ENCODE results near the gene FMN1.

The FMN1 gene

GRCh38 chr15:33132233-33132580 lies 62.3 kb downstream of the FMN1 start:
- H3K4me1 ChIP-seq (ENCODE audit: control insufficient read depth, low read depth, low read length), result no peaks in the 10 kb centered on the region
- H3K9ac ChIP-seq (ENCODE audit: low read length), result no peak overlapping the region
- H3K9me3 ChIP-seq (ENCODE audit: control insufficient read depth, low read depth, low read length), result no peaks in the 10 kb centered on the region
- no peaks in the 10 kb centered on the region for H3K36me3 ChIP-seq (ENCODE audit: control insufficient read depth, low read depth, low read length)
- H3K27me3 ChIP-seq (ENCODE audit: control insufficient read depth, insufficient read depth, low read length), result no peaks in the 10 kb centered on the region
- H3K4me3 ChIP-seq (ENCODE audit: low read length), result no peak overlapping the region
- H3K27ac ChIP-seq (ENCODE audit: low read length), result no peak overlapping the region

- H3K36me3 ChIP-seq (ENCODE audit: control insufficient read depth, low read depth, low read length), result no peaks in the 10 kb centered on the region
- H3K4me1 ChIP-seq (ENCODE audit: control insufficient read depth, low read depth, low read length), result no peaks in the 10 kb centered on the region
- H3K9me3 ChIP-seq (ENCODE audit: control insufficient read depth, low read depth, low read length), result no peaks in the 10 kb centered on the region
- H3K27me3 ChIP-seq (ENCODE audit: control insufficient read depth, insufficient read depth, low read length), result no peaks in the 10 kb centered on the region
- no peak overlapping the region for H3K27ac ChIP-seq (ENCODE audit: low read length)
- H3K9ac ChIP-seq (ENCODE audit: low read length), result no peak overlapping the region
- no peak overlapping the region for H3K4me3 ChIP-seq (ENCODE audit: low read length)
Observed at GRCh38 chr15:33131552-33132232, 62.8 kb downstream of the FMN1 start.

DNA sequence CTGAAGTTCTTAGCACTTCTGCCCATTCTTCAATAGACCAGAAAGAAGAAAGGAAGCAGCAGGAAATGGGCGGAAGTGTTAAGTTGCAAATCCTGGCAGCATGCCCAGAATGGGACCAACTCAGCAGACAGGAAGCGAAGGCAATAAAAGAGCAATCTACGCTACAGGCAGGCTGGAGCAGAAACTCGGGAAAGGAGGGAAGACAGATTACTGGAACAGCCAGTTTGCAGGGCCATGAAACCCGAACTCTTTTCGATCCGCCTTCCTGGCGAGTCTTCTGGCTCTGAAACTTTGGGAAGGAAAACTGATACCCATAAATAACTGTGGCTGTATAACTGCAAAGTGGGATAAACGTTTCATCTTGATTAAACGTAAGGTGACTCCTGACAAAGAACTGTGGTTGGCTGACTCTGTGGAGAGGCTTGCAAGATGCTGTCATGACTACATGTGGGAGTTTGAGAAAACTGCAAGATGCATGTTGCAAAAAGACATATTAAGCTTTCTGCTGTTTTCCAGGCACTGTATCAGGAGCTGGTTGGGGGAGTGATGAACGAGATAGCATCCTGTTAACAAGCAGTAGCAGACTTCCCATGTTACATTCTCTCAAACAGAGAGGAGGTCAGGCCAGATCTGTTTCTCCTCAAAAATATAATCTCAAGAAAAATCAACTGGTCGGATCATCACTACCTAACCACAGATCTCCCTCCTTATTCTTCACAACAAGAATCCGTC lies 67.8 kb downstream of the FMN1 start:
- H3K9ac ChIP-seq (ENCODE audit: low read length), result no peak overlapping the region
- H3K36me3 ChIP-seq (ENCODE audit: control insufficient read depth, low read depth, low read length), result no peaks in the 10 kb centered on the region
- H3K9me3 ChIP-seq (ENCODE audit: control insufficient read depth, low read depth, low read length), result no peaks in the 10 kb centered on the region
- H3K4me1 ChIP-seq (ENCODE audit: control insufficient read depth, low read depth, low read length), result no peaks in the 10 kb centered on the region
- H3K27me3 ChIP-seq (ENCODE audit: control insufficient read depth, insufficient read depth, low read length), result no peaks in the 10 kb centered on the region
- no peak overlapping the region for H3K4me3 ChIP-seq (ENCODE audit: low read length)
- H3K27ac ChIP-seq (ENCODE audit: low read length), result no peak overlapping the region

DNA sequence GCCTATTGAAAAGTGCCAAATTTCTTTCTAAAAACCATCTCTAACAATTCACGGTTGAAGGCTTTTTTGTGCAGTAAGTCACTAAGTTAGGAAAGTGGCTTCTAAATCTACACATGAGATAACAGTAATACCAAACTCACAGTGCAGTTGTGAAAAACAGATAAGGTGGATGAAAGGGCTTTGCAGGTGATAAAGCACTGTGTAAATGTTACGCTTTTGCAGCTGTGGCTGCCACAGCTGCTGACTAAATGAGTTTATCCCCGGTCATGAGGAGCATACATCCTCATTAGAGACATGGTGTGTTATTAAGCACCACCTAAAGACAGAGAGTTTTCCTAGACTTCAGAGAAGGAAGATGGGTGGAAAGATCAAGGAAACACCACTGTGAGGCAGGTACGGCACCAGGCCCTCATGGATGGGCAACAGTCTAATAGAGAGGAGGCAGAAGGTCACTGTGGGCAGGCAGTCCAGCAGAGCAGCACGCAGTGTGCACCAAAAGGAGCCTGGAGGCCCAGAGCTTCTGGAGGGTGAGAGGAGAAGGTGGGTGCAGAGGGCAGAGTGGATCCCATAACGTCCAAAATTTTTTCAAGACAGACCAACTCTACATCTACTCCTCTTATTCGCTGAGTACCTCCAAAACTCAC lies 68.5 kb downstream of the FMN1 start:
- Histone ChIP-seq H3K4me3 (ENCODE audit: low read length) (no peak overlapping the region), H3K27ac (ENCODE audit: low read length) (no peak overlapping the region), H3K27me3 (ENCODE audit: control insufficient read depth, insufficient read depth, low read length) (no peaks in the 10 kb centered on the region), H3K4me1 (ENCODE audit: control insufficient read depth, low read depth, low read length) (no peaks in the 10 kb centered on the region), H3K9me3 (ENCODE audit: control insufficient read depth, low read depth, low read length) (no peaks in the 10 kb centered on the region), H3K9ac (ENCODE audit: low read length) (no peak overlapping the region), H3K36me3 (ENCODE audit: control insufficient read depth, low read depth, low read length) (no peaks in the 10 kb centered on the region)

DNA sequence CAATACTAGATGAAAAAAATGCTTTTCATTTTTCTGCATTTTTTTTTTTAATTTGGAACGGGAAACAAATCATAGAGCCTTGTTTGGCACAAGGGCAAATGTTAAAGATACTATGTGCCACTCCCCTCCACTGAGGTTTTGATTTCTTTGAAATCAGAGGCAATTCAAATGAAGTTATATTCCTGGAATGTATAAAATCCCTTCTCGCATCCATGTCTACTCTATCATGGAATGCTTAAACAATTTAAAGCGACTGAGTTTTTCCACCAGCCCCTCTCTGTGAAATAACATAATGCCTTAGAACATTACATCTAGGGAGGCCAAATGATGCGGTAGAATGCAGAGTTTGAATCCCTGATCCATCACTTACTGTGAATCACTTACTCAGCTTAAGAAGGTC lies 69.7 kb downstream of the FMN1 start:
- H3K9me3 ChIP-seq (ENCODE audit: control insufficient read depth, low read depth, low read length), result no peaks in the 10 kb centered on the region
- no peaks in the 10 kb centered on the region for H3K36me3 ChIP-seq (ENCODE audit: control insufficient read depth, low read depth, low read length)
- no peak overlapping the region for H3K9ac ChIP-seq (ENCODE audit: low read length)
- no peak overlapping the region for H3K27ac ChIP-seq (ENCODE audit: low read length)
- H3K4me3 ChIP-seq (ENCODE audit: low read length), result no peak overlapping the region
- no peaks in the 10 kb centered on the region for H3K4me1 ChIP-seq (ENCODE audit: control insufficient read depth, low read depth, low read length)
- no peaks in the 10 kb centered on the region for H3K27me3 ChIP-seq (ENCODE audit: control insufficient read depth, insufficient read depth, low read length)

DNA sequence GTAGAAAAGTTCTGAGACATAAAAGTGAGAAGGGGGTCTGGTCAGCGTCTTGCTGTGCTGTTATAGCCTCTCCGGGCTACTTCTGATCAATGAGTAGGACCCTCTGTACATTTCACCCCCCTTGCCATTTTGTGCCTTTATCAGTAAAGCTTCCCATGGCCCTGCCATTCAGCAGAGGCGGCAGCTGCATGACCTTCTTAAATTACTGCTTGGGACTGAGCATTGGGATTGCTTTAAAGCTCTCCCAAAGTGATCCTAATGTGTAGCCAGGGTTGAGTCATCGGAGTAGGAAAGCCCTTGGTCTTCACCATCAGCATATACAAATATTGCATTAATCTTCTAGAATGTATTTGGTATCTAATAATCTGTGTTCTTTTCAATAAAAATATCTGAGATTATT lies 70.2 kb downstream of the FMN1 start:
- H3K9ac ChIP-seq (ENCODE audit: low read length), result no peak overlapping the region
- H3K27me3 ChIP-seq (ENCODE audit: control insufficient read depth, insufficient read depth, low read length), result no peaks in the 10 kb centered on the region
- H3K27ac ChIP-seq (ENCODE audit: low read length), result no peak overlapping the region
- H3K4me3 ChIP-seq (ENCODE audit: low read length), result no peak overlapping the region
- H3K9me3 ChIP-seq (ENCODE audit: control insufficient read depth, low read depth, low read length), result no peaks in the 10 kb centered on the region
- H3K36me3 ChIP-seq (ENCODE audit: control insufficient read depth, low read depth, low read length), result no peaks in the 10 kb centered on the region
- no peaks in the 10 kb centered on the region for H3K4me1 ChIP-seq (ENCODE audit: control insufficient read depth, low read depth, low read length)

GRCh38 chr15:33119865-33120264 lies 74.6 kb downstream of the FMN1 start:
- Histone ChIP-seq H3K9me3 (ENCODE audit: control insufficient read depth, low read depth, low read length) (no peaks in the 10 kb centered on the region), H3K4me1 (ENCODE audit: control insufficient read depth, low read depth, low read length) (peaks cover 4% of the 10 kb centered on the region), H3K4me3 (ENCODE audit: low read length) (no peak overlapping the region), H3K27ac (ENCODE audit: low read length) (no peak overlapping the region), H3K36me3 (ENCODE audit: control insufficient read depth, low read depth, low read length) (no peaks in the 10 kb centered on the region), H3K9ac (ENCODE audit: low read length) (no peak overlapping the region), H3K27me3 (ENCODE audit: control insufficient read depth, insufficient read depth, low read length) (no peaks in the 10 kb centered on the region)

DNA sequence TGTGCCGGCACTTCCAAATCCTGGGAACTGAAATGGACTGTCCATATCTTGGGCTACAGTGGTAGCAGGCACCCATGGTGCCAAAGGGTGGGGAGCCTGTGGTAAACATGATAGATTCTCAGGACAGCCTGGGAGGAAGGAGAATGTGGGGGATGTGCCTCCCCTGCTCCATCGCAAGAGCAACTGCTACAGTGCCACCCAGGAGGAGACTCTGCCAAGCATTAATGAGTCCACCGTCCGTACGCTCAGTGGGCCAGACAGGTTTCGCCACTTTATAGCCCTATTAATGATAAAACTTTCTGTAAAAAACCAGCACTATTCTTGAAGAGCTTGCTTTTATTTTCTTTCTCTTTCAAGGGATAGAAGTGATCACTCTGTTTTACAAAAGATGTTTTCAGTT lies 75.2 kb downstream of the FMN1 start:
- Histone ChIP-seq H3K4me3 (ENCODE audit: low read length) (no peak overlapping the region), H3K27me3 (ENCODE audit: control insufficient read depth, insufficient read depth, low read length) (no peaks in the 10 kb centered on the region), H3K9ac (ENCODE audit: low read length) (no peak overlapping the region), H3K27ac (ENCODE audit: low read length) (no peak overlapping the region), H3K36me3 (ENCODE audit: control insufficient read depth, low read depth, low read length) (no peaks in the 10 kb centered on the region), H3K4me1 (ENCODE audit: control insufficient read depth, low read depth, low read length) (peaks cover 4% of the 10 kb centered on the region), H3K9me3 (ENCODE audit: control insufficient read depth, low read depth, low read length) (no peaks in the 10 kb centered on the region)

GRCh38 chr15:33116198-33116597 lies 78.3 kb downstream of the FMN1 start:
- Histone ChIP-seq H3K27ac (ENCODE audit: low read length) (no peak overlapping the region), H3K4me3 (ENCODE audit: low read length) (no peak overlapping the region), H3K9me3 (ENCODE audit: control insufficient read depth, low read depth, low read length) (no peaks in the 10 kb centered on the region), H3K9ac (ENCODE audit: low read length) (no peak overlapping the region), H3K27me3 (ENCODE audit: control insufficient read depth, insufficient read depth, low read length) (no peaks in the 10 kb centered on the region), H3K36me3 (ENCODE audit: control insufficient read depth, low read depth, low read length) (no peaks in the 10 kb centered on the region), H3K4me1 (ENCODE audit: control insufficient read depth, low read depth, low read length) (peaks cover 7% of the 10 kb centered on the region)

DNA sequence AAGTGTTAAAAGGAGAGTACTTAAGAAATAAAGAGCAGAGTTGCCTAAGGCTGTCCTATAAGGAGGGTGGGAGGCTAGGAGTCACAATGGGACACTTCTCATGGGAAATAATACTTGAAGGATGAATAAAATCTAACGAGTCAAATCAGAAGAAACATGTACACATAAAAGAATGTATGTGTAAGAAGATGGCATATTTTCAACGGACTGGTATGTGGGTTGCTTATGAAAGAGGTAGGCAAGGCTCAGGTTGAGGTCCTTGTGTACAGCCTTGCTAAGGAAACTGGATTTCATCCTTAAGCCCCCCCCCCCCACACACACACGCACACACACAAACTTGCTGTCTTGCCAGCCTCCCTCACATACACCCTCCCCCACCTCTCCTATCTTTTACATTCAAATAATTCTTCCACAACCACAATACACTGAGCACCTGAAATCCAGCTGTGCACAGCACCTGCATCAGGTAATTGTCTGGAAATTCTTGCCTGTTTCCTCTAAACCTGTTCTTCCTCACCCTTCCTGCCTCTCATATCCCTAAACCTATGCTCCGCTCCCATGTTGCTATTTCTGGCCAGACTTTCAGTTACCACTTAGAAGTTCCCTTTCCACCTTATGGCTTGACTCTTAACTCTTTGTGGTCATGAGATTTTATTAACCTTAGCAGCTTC lies 79.2 kb downstream of the FMN1 start:
- Histone ChIP-seq H3K27ac (ENCODE audit: low read length) (no peak overlapping the region), H3K9ac (ENCODE audit: low read length) (no peak overlapping the region), H3K36me3 (ENCODE audit: control insufficient read depth, low read depth, low read length) (no peaks in the 10 kb centered on the region), H3K4me3 (ENCODE audit: low read length) (no peak overlapping the region), H3K9me3 (ENCODE audit: control insufficient read depth, low read depth, low read length) (no peaks in the 10 kb centered on the region), H3K4me1 (ENCODE audit: control insufficient read depth, low read depth, low read length) (peaks cover 13% of the 10 kb centered on the region), H3K27me3 (ENCODE audit: control insufficient read depth, insufficient read depth, low read length) (no peaks in the 10 kb centered on the region)

- Histone ChIP-seq H3K36me3 (ENCODE audit: control insufficient read depth, low read depth, low read length) (no peaks in the 10 kb centered on the region), H3K27ac (ENCODE audit: low read length) (no peak overlapping the region), H3K9me3 (ENCODE audit: control insufficient read depth, low read depth, low read length) (no peaks in the 10 kb centered on the region), H3K27me3 (ENCODE audit: control insufficient read depth, insufficient read depth, low read length) (no peaks in the 10 kb centered on the region), H3K4me1 (ENCODE audit: control insufficient read depth, low read depth, low read length) (peaks cover 13% of the 10 kb centered on the region), H3K4me3 (ENCODE audit: low read length) (no peak overlapping the region), H3K9ac (ENCODE audit: low read length) (no peak overlapping the region)
Observed at GRCh38 chr15:33114374-33114717, 80.2 kb downstream of the FMN1 start.

Measured in iPS-18a (cell line).